SK-N-SH (cell line): Measurements from ENCODE around the gene PIK3R2. TPM values are rescaled to one million over a fixed set of nuclear protein-coding genes. Genes with fewer than 3 reads are reported as not detected.

Experiments
- CTCF ChIA-PET: fragments of 300-600, 350-600 bp; formaldehyde crosslinking; extraction: SDS; loops from one replicate; lab custom pipeline; 2021; lab: Yijun Ruan, JAX
- POLR2A ChIA-PET: fragments of 350-600 bp; sonication (Branson Sonifier 250); formaldehyde crosslinking; extraction: SDS; loops from one replicate; lab custom pipeline; 2020; ENCODE audit warnings: antibody characterized with exemption, inconsistent platforms; lab: Yijun Ruan, JAX
- DNase-seq: peaks from one replicate; pipeline ENCODE4 v3.0.0; 2012
- H2AFZ ChIP-seq: fragments of 200-600 bp; sonication (generic); 2 replicates; pipeline ENCODE4 v1.8.1; 2016; ENCODE audit warnings: antibody characterized with exemption, mild to moderate bottlenecking, low read depth
- H3F3A ChIP-seq: fragments of 200-600 bp; sonication (generic); replicated peaks from 2 replicates; pipeline ENCODE3; 2016; ENCODE audit warnings: antibody characterized with exemption, mild to moderate bottlenecking; ENCODE audit not compliant: insufficient read depth
- H3K27ac ChIP-seq, 2 experiments: fragments of 200-500 bp in 1 of 2; fragments of 200-600 bp in 1 of 2; sonication (Bioruptor generic) in 1 of 2; sonication (generic), shearing (Covaris generic) in 1 of 2; 2 replicates each; pipeline versions ENCODE4 v1.5.1 to v1.6.1; 2014 to 2016; ENCODE audit warnings: low read depth in 2 of 2, inconsistent platforms in 1 of 2, low read length in 1 of 2, mild to moderate bottlenecking in 1 of 2, mixed read lengths in 1 of 2
- H3K27me3 ChIP-seq: fragments of 200-600 bp; sonication (generic), shearing (Covaris generic); 2 replicates; pipeline ENCODE4 v1.6.1; 2016; ENCODE audit warnings: mixed run types; ENCODE audit not compliant: insufficient read depth
- H3K36me3 ChIP-seq, 2 experiments: fragments of 200-500 bp in 1 of 2; fragments of 200-600 bp in 1 of 2; sonication (Bioruptor generic) in 1 of 2; sonication (generic) in 1 of 2; replicated peaks in 1 of 2; 2 replicates each; pipeline versions ENCODE3 to v1.5.1; 2014 to 2016; ENCODE audit warnings: low read length in 1 of 2, mild to moderate bottlenecking in 1 of 2; ENCODE audit not compliant: insufficient read depth in 2 of 2, control insufficient read depth in 1 of 2
- H3K4me1 ChIP-seq, 2 experiments: fragments of 200-500 bp in 1 of 2; fragments of 200-600 bp in 1 of 2; sonication (Bioruptor generic) in 1 of 2; sonication (generic), shearing (Covaris generic) in 1 of 2; 2 replicates each; pipeline versions ENCODE4 v1.5.1 to v1.6.1; 2014 to 2016; ENCODE audit warnings: low read depth in 1 of 2, low read length in 1 of 2, mixed run types in 1 of 2; ENCODE audit not compliant: insufficient read depth in 2 of 2, control insufficient read depth in 1 of 2
- H3K4me2 ChIP-seq: fragments of 200-600 bp; sonication (generic), shearing (Covaris generic); 2 replicates; pipeline ENCODE4 v1.6.1; 2017; ENCODE audit warnings: mixed run types
- H3K4me3 ChIP-seq, 2 experiments: fragments of 200-500 bp in 1 of 2; fragments of 200-600 bp in 1 of 2; sonication (Bioruptor generic) in 1 of 2; sonication (generic), shearing (Covaris generic) in 1 of 2; 2 replicates each; pipeline versions ENCODE4 v1.5.1 to v1.8.1; 2014 to 2016; ENCODE audit warnings: low read depth in 2 of 2, inconsistent platforms in 1 of 2, low read length in 1 of 2, mild to moderate bottlenecking in 1 of 2, mixed read lengths in 1 of 2, moderate library complexity in 1 of 2
- H3K79me2 ChIP-seq: fragments of 200-600 bp; sonication (generic); 2 replicates; pipeline ENCODE4 v1.8.1; 2017; ENCODE audit warnings: mild to moderate bottlenecking; ENCODE audit not compliant: insufficient read depth
- H3K9ac ChIP-seq: fragments of 200-600 bp; sonication (generic); 2 replicates; pipeline ENCODE4 v1.6.1; 2017; ENCODE audit warnings: mixed run types
- H3K9me2 ChIP-seq: fragments of 200-600 bp; sonication (generic); 2 replicates; pipeline ENCODE4 v1.6.1; 2017; ENCODE audit warnings: mixed run types
- H3K9me3 ChIP-seq: fragments of 200-600 bp; sonication (generic); 2 replicates; pipeline ENCODE4 v1.6.1; 2017; ENCODE audit warnings: mixed run types, mild to moderate bottlenecking, moderate library complexity
- H4K20me1 ChIP-seq: fragments of 200-600 bp; sonication (generic); 2 replicates; pipeline ENCODE4 v1.6.1; 2017; ENCODE audit warnings: mild to moderate bottlenecking, mixed run types; ENCODE audit not compliant: insufficient read depth
- EZH2phosphoT487 ChIP-seq: fragments of 200-600 bp; sonication (generic); IDR thresholded peaks from 2 replicates; pipeline ENCODE4 v1.6.1; 2017; ENCODE audit warnings: low read depth, mixed run types, mild to moderate bottlenecking, antibody characterized with exemption, moderate library complexity, borderline replicate concordance
- GABPA ChIP-seq: IDR thresholded peaks from 2 replicates; pipeline ENCODE4 v1.4.0; 2012; ENCODE audit warnings: low read depth, mild to moderate bottlenecking
- PBX3 ChIP-seq: IDR thresholded peaks from 2 replicates; pipeline ENCODE4; 2012
- POLR2AphosphoS5 ChIP-seq: IDR thresholded peaks from 2 replicates; pipeline ENCODE4 v1.6.1; 2012; ENCODE audit warnings: low read depth, low read length
- RAD21 ChIP-seq: IDR thresholded peaks from 2 replicates; pipeline ENCODE4 v1.6.1; 2012; ENCODE audit warnings: mild to moderate bottlenecking, low read length
- RFX5 ChIP-seq: IDR thresholded peaks from 2 replicates; pipeline ENCODE4 v1.6.1; 2012; ENCODE audit warnings: mild to moderate bottlenecking, improper control_type of control experiment, low read length
- TEAD4 ChIP-seq: IDR thresholded peaks from 2 replicates; pipeline ENCODE4 v1.4.0; 2012; ENCODE audit warnings: mild to moderate bottlenecking, borderline replicate concordance; ENCODE audit not compliant: insufficient read depth
- WGBS: methylation state at CpG from one replicate; pipeline ENCODE4 v1.1.6; 2017; ENCODE audit warnings: low lambda C conversion rate; 5-methylcytosine and 5-hydroxymethylcytosine counted together
- polyA plus RNA-seq, 3 experiments: library from polyadenylated mRNA; depleted of rRNA; stranded (reverse); fragments of >200 nt; gene quantifications; 2 replicates each; pipeline ENCODE4 v1.2.3, GENCODE V29; 2012
- TF ChIP-seq, protein P1 (sequence below): IDR thresholded peaks from 2 replicates; pipeline ENCODE4 v1.4.0; 2012; ENCODE audit warnings: low read depth, borderline replicate concordance

The PIK3R2 gene
- polyA plus RNA-seq, 1 of the 3 experiments (the other 2 are of a cell fraction): 36.6 TPM

- no peak for TF ChIP-seq GABPA
- TF ChIP-seq, all 33 proteins: peak for 3
These were observed 8.1 kb downstream of the PIK3R2 start (continued) for GRCh38 chr19:18160971-18161635.

- H4K20me1 ChIP-seq: no peaks in the 10 kb centered on the region
- peak overlapping the region in 1 of 2 experiments; percentile 31; a peak in 1 of 4 replicates for H3K27ac ChIP-seq
- ChIA-PET POLR2A (interaction anchor here (0.6 to 1.3 kb wide), 3 partner anchors 9 to 65 kb away, joined by 3 to 5 read pairs (median 3); no protein-coding TSS in a partner anchor), CTCF (interaction anchor here (0.5 to 4.5 kb wide), 21 partner anchors 9 to 118 kb away, joined by 3 to 26 read pairs (median 6); partner anchors contain the start of genes IL12RB1 and PIK3R2)
- peaks cover 29 to 40% of the 10 kb centered on the region in 2 experiments for H3K36me3 ChIP-seq
- H3F3A ChIP-seq: peaks cover 23% of the 10 kb centered on the region
- no peaks in the 10 kb centered on the region for H3K9me2 ChIP-seq
- WGBS: 75% methylated on average over 17 of the region's 19 CpGs
- H3K9me3 ChIP-seq: no peaks in the 10 kb centered on the region
- no peak overlapping the region for H3K4me3 ChIP-seq
- DNase-seq: no peak
- H2AFZ ChIP-seq: no peak overlapping the region
- no peaks in the 10 kb centered on the region for H3K27me3 ChIP-seq
- H3K4me1 ChIP-seq: peaks cover 13 to 33% of the 10 kb centered on the region in 2 experiments; a peak in 2 of 4 replicates
- TF ChIP-seq, protein P1, sequence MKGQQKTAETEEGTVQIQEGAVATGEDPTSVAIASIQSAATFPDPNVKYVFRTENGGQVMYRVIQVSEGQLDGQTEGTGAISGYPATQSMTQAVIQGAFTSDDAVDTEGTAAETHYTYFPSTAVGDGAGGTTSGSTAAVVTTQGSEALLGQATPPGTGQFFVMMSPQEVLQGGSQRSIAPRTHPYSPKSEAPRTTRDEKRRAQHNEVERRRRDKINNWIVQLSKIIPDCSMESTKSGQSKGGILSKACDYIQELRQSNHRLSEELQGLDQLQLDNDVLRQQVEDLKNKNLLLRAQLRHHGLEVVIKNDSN: no peak
- TF ChIP-seq POLR2AphosphoS5: no peak
- peaks cover 10% of the 10 kb centered on the region; the same call in 1 of the 2 replicates for H3K79me2 ChIP-seq
- H3K9ac ChIP-seq: no peak overlapping the region
- 0 out of 2 replicates have a peak overlapping the region, but pooled peaks have one; percentile 19 for H3K4me2 ChIP-seq
These were observed 8.7 kb downstream of the PIK3R2 start for GRCh38 chr19:18161636-18162002.

- no peak overlapping the region for H3K4me2 ChIP-seq
- H3K4me3 ChIP-seq: no peak overlapping the region
- ChIA-PET CTCF (interaction anchor here (0.9 to 9.4 kb wide), 7 partner anchors 11 to 88 kb away, joined by 3 to 78 read pairs (median 4); partner anchors contain the start of genes IFI30 and PIK3R2), POLR2A (no interaction called here)
- peaks cover 15% of the 10 kb centered on the region for H3F3A ChIP-seq
- no peaks in the 10 kb centered on the region for H3K9me2 ChIP-seq
- H3K27ac ChIP-seq: no peak overlapping the region
- H3K9me3 ChIP-seq: no peaks in the 10 kb centered on the region
- H4K20me1 ChIP-seq: no peaks in the 10 kb centered on the region
- H3K36me3 ChIP-seq: peaks cover 32 to 43% of the 10 kb centered on the region in 2 experiments
- H2AFZ ChIP-seq: no peak overlapping the region
- H3K27me3 ChIP-seq: no peaks in the 10 kb centered on the region
- DNase-seq: no peak
- TF ChIP-seq TEAD4: no peak
- TF ChIP-seq EZH2phosphoT487: no peak
- TF ChIP-seq RFX5: no peak
- TF ChIP-seq, protein P1: no peak
- TF ChIP-seq RAD21: no peak
- TF ChIP-seq PBX3: no peak
- H3K4me1 ChIP-seq: peaks cover 0 to 18% of the 10 kb centered on the region in 2 experiments; a peak in 1 of 4 replicates
- no peaks in the 10 kb centered on the region for H3K79me2 ChIP-seq
- no peak overlapping the region for H3K9ac ChIP-seq
- WGBS: 98% methylated on average over 7 of the region's 7 CpGs
These were observed 11.1 kb downstream of the PIK3R2 start for GRCh38 chr19:18164072-18164471.
